Measurements from ENCODE around the gene PNLIPRP2.

The PNLIPRP2 gene

DNA sequence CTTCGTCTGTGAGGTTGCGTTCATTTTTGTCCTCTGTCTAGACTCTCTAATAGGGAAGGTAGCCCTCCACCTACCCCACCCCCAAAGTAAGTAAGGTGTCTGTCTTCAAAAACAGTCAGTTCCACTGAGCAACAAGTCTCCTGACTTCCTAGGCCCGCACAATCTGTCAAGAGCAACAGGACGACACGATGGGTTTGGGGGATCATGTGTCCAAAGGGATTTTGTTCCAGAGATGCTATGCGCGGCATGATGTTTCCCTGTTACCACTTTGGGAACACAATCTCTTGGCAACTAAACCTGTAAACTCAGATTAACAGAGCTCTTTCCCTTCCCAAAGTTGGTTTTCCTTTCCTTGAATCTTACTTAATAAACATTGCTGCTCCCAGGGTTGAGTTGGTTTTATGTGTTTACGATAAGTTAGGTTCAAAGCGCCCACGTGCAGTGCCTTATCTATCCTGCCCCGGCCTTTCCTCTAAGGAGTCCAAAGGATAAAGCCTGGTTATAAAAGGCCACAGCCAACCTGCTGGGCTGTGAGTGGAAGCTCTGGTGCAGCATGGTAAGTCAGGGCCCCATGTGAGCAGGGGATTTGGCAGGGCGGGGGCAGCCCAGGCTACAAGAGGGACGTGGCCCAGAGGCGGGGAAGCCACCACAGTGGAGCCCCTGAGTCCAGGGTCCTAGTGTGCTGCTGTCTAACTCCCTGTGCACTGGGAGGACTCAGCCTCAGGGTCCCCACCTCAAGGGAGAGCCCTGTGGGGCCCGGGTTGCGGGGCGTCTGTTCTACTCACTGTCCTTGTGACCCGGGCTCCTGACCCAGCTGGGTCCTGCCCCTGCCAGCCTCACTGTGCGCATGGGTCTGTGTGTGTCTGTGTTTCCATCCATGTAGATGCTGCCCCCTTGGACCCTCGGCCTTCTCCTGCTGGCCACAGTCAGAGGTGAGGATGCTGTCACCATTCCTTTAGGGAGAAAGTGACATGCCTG, at the start of gene PNLIPRP2:
TSS of gene PNLIPRP2 (plus strand) at position 531 of the 978 bp plus-strand sequence.
- DNase-seq (ENCODE audit: low read depth, low spot score), result no peak

DNA sequence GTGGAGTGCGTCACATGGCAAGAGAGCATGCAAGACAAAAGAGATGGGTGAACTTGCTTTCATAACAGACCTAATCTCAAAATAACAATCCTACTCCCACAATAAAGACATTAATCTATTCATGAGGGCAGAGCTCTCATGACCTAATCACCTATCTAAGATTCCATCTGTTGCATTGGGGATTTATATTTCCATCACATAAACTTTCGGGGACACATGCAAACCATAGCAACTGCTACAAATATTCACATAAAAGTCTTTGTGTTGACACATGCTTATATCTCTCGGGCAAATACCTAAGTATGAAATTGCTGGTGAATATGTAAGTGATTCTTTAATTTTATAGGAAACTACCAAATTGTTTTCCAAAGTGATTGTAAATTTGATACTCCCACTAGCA, 46.0 kb upstream of the PNLIPRP2 start:
- DNase-seq (ENCODE audit: low read depth, low spot score), result no peak

- DNase-seq (ENCODE audit: low read depth, low spot score), result no peak
Measured at GRCh38 chr10:116587878-116588591, 32.7 kb upstream of the PNLIPRP2 start.

DNA sequence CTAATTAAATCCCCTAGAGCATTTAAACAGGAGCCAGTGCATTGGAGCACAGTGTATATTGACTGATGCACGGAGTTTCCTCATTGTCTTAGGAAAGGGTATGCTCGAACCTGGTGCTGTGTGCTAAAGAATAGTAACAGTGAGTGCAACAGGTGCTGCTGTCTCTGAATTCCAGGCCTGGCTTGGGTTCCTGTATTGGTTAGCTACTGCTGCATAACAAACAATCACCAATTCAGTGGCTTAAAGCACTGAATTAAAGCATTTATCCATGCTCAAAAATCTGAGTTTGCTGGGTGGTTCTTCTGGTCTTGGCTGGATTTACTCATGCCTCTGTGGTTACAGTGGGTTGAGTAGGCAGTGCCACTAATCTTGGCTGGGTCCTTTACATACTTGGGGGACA, 31.8 kb upstream of the PNLIPRP2 start:
- DNase-seq (ENCODE audit: low read depth, low spot score), result no peak

- DNase-seq (ENCODE audit: low read depth, low spot score), result no peak
Measured at GRCh38 chr10:116589926-116590325, 30.8 kb upstream of the PNLIPRP2 start.

DNA sequence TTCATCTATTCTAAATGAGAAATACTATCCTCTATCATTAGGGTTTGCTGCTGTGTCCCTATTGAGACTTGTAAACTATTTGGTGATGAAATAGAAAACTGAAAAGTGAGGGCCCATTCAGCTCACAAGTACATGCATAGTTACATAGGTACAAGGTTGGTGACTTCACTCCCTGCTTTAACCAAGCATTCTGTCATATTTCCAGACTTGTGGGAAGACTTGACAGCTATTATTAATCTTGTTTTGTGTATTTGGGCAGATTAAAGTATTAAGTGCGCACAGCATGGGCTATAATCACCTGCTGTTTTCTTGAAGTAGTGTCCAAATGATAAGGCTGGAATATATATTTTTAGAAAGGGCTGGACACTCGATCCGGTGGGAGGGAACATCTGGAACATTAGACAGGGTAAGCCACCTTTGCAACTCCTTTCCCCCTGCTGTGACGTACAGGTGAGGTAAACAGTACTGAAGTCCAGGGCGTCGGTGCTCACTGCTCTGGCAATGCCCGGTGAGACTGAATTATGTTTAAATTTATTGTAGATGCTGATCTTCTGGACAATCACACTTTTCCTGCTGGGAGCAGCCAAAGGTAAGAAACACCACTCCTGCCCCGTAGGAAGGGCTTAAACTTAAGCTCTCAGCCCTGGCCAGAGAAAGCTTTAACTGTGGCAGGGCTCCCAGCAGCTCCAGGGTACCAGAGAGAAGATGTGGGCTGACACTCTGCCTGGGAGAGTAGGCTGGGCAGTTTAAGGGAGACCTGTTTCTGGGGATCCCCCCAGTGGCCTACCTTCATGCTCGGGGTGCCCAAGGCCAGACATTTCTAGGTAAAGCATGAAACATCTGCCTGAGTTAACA, 29.9 kb upstream of the PNLIPRP2 start, which contains the start of gene PNLIPRP1:
TSS of gene PNLIPRP1 (plus strand) at position 370 of the 855 bp plus-strand sequence. CDS start at position 541, 171 bp downstream.
- no peak for DNase-seq (ENCODE audit: low read depth, low spot score)

GRCh38 chr10:116593139-116593740, 27.5 kb upstream of the PNLIPRP2 start:
- no peak for DNase-seq (ENCODE audit: low read depth, low spot score)

DNA sequence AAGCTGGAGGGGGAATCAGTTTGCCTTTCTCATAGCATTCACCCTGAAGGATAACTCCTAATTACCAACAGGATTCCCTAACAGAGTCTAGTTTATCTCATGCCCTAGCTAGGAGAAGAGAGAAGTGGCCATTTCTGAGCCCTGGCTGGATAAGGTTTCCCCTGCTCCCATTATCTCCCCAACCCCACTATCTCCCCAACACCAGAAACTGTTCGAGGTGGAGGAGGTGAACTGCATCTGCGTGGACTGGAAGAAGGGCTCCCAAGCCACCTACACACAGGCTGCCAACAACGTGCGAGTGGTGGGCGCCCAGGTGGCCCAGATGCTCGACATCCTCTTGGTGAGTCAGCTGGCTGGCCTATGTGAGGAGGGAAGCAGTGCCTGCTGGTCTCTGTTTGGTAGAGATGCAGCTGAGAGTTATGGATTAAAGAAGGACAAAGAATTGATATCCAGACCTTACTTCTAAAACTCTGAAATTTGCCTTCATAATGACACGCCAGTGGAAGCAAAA, 26.2 kb upstream of the PNLIPRP2 start:
- no peak for DNase-seq (ENCODE audit: low read depth, low spot score)

GRCh38 chr10:116596062-116596461, 24.7 kb upstream of the PNLIPRP2 start:
- DNase-seq (ENCODE audit: low read depth, low spot score), result no peak

DNA sequence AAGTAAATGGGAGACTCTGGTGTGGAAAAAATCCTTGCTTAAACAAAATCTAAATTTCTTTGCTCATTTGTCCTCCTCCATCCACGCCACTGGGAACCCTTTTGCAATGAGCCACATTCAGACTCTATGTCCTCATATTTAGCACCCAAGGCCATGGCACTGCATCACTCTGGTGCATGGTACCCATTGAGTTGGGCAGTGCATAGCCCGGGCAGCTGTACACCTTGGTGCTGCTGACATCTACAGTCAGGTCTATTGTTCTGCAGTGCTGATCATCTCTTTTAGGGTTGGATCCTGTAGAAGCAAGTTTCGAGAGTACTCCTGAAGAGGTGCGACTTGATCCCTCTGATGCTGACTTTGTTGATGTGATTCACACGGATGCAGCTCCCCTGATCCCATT, 23.2 kb upstream of the PNLIPRP2 start:
- no peak for DNase-seq (ENCODE audit: low read depth, low spot score)

- DNase-seq (ENCODE audit: low read depth, low spot score), result no peak
Measured at GRCh38 chr10:116598329-116598728, 22.4 kb upstream of the PNLIPRP2 start.

GRCh38 chr10:116599991-116600390, 20.8 kb upstream of the PNLIPRP2 start:
- no peak for DNase-seq (ENCODE audit: low read depth, low spot score)

- no peak for DNase-seq (ENCODE audit: low read depth, low spot score)
Measured at GRCh38 chr10:116602648-116603400, 17.9 kb upstream of the PNLIPRP2 start.

- no peak for DNase-seq (ENCODE audit: low read depth, low spot score)
Measured at GRCh38 chr10:116606061-116606483, 14.7 kb upstream of the PNLIPRP2 start.

DNA sequence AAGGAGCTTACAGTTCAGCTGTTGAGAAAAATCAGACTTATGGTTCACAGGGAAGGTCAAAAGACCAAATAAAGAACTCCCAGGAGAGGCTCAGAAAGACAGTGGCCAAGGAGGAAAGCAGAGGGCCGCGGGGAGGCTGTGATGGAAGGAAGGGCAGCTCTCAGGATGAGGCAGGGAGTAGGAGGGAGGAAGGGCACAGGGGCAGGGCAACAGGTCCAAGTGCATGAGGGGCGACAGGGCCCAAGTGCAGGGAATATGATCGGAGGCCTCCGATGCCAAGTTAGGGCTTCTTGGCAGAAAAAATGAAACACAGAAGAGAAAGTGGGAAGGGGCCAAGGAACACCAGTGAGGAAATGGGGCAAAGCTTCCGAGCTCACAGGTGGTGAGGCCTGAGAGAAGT, 13.4 kb upstream of the PNLIPRP2 start:
- no peak for DNase-seq (ENCODE audit: low read depth, low spot score)

GRCh38 chr10:116608686-116609594, 11.8 kb upstream of the PNLIPRP2 start:
- DNase-seq (ENCODE audit: low read depth, low spot score), result no peak

- no peak for DNase-seq (ENCODE audit: low read depth, low spot score)
Measured at GRCh38 chr10:116610443-116611152, 10.2 kb upstream of the PNLIPRP2 start.

DNA sequence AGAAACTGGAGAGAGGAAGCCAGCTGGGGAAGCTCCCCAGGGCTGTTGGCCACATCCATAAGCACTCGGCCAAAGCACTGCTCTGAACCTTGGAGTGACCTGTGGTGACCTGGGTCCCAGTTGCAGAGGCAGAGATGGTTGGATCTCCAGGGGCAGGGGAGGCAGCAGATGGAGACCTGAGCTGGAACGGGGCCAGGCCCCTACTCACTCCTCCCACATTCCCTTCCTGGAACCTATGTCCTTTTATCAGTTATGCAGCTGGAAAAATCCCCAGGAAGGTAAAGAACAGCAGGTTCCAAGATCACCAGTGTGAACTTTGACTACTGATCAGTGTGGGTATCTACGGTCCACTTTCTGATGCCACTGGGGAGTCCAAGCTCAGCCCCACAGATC, 9.6 kb upstream of the PNLIPRP2 start:
- DNase-seq (ENCODE audit: low read depth, low spot score), result no peak
